ENCODE data around the gene PREB. TPM values are rescaled to one million over a fixed set of nuclear protein-coding genes. Genes with fewer than 3 reads are reported as not detected.

Gene PREB
- total and polyA plus RNA-seq, 2 of the 13 experiments (the other 11 are each of a cell fraction or from before 2014, with no cell fraction given) = 112 to 192 TPM

- TF ChIP-seq, protein P1, sequence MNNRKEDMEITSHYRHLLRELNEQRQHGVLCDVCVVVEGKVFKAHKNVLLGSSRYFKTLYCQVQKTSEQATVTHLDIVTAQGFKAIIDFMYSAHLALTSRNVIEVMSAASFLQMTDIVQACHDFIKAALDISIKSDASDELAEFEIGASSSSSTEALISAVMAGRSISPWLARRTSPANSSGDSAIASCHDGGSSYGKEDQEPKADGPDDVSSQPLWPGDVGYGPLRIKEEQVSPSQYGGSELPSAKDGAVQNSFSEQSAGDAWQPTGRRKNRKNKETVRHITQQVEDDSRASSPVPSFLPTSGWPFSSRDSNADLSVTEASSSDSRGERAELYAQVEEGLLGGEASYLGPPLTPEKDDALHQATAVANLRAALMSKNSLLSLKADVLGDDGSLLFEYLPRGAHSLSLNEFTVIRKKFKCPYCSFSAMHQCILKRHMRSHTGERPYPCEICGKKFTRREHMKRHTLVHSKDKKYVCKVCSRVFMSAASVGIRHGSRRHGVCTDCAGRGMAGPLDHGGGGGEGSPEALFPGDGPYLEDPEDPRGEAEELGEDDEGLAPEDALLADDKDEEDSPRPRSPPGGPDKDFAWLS (CRISPR knock-in tag; IDR thresholded peaks at IDR 0.05; ENCODE audit: borderline replicate concordance) = no peak
- TF ChIP-seq CBX5 (CRISPR knock-in tag; IDR thresholded peaks at IDR 0.05; ENCODE audit: borderline replicate concordance) (peak; percentile 87; the same call in 1 of the 2 replicates), FOXJ3 (CRISPR knock-in tag; IDR thresholded peaks at IDR 0.05; ENCODE audit: borderline replicate concordance) (peak; percentile 97), ZNF101 (CRISPR knock-in tag; IDR thresholded peaks at IDR 0.05; ENCODE audit: borderline replicate concordance, low read depth) (no peak), BCL3 (CRISPR knock-in tag; IDR thresholded peaks at IDR 0.05) (peak; percentile 77), SMARCC2 (IDR thresholded peaks at IDR 0.05) (peak; percentile 68; the same call in 1 of the 2 replicates), SIX4 (CRISPR knock-in tag; IDR thresholded peaks at IDR 0.05) (no peak; the same call in 1 of the 2 replicates), SOX13 (IDR thresholded peaks at IDR 0.05) (peak; percentile 57), SOX13 (CRISPR knock-in tag; conservative IDR thresholded peaks at IDR 0.05 in 1 of 2, IDR thresholded peaks at IDR 0.05 in 1 of 2) (peak in 1 of 2 experiments; percentile 92; a peak in 2 of 4 replicates), ZNF232 (CRISPR knock-in tag; IDR thresholded peaks at IDR 0.05; ENCODE audit: borderline replicate concordance) (peak; percentile 89; the same call in 1 of the 2 replicates), GATAD1 (CRISPR knock-in tag; IDR thresholded peaks at IDR 0.05) (peak; percentile 81), DMTF1 (CRISPR knock-in tag; IDR thresholded peaks at IDR 0.05) (no peak), RBFOX2 (IDR thresholded peaks at IDR 0.05; ENCODE audit: low read depth, low read length) (peak; percentile 60), ZNF552 (CRISPR knock-in tag; IDR thresholded peaks at IDR 0.05; ENCODE audit: borderline replicate concordance) (peak; percentile 38; the same call in 1 of the 2 replicates), ZNF672 (CRISPR knock-in tag; IDR thresholded peaks at IDR 0.05) (no peak), ZNF496 (CRISPR knock-in tag; IDR thresholded peaks at IDR 0.05; ENCODE audit: insufficient replicate concordance) (no peak), ARNT2 (CRISPR knock-in tag; IDR thresholded peaks at IDR 0.05; ENCODE audit: low read depth) (peak; percentile 79), CTCF (CRISPR knock-in tag; IDR thresholded peaks at IDR 0.05) (peak; percentile 22), FOXC1 (CRISPR knock-in tag; IDR thresholded peaks at IDR 0.05; ENCODE audit: borderline replicate concordance) (peak; percentile 97), NFKB2 (CRISPR knock-in tag; IDR thresholded peaks at IDR 0.05; ENCODE audit: borderline replicate concordance) (no peak; the same call in none of the 2 replicates), ZNF883 (CRISPR knock-in tag; IDR thresholded peaks at IDR 0.05; ENCODE audit: not compliant biosample characterization) (peak; percentile 90)
Measured at GRCh38 chr2:27095745-27096651, 38.4 kb downstream of the PREB start (continued).

Data from HepG2 (cell line).